ENCODE results near the gene GSTT2B. TPM values are rescaled to one million over a fixed set of nuclear protein-coding genes. Genes with fewer than 3 reads are reported as not detected.

GSTT2B gene
- total and polyA plus RNA-seq, 2 of the 8 experiments (the other 6 are each of a cell fraction or from before 2014, with no cell fraction given), result 6.3 to 13.3 TPM

DNA sequence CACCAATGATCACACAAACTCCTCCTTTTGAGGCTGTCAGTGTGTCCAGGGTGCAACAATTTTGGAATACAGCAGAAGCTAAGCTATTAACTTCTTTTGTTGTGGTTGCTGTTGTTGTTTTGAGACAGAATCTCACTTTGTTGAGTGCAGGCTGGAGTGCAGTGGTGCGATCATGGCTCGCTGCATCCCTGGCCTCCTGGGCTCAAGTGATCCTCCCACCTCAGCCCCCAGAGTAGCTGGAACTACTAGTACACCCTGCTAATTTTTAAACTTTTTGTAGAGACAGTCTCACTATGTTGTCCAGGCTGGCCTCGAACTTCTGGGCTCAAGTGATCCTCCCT lies 22.0 kb downstream of the GSTT2B start:
- no peaks in the 10 kb centered on the region for H3K23me2 ChIP-seq (ENCODE audit: low read depth, low read length)
- no peaks in the 10 kb centered on the region for H3K36me3 ChIP-seq (ENCODE audit: control insufficient read depth in 2 of 4, insufficient read depth in 4 of 4, low read length in 3 of 4)
- no peak overlapping the region for H2BK5ac ChIP-seq (ENCODE audit: low read depth, low read length)
- no peak overlapping the region for H3K14ac ChIP-seq (ENCODE audit: insufficient read length)
- no peak overlapping the region for H2AFZ ChIP-seq (ENCODE audit: low read length)
- 82% methylated on average over 3 of the region's 3 CpGs; no CpG with 5 or more reads in 1 of the 2 experiments for WGBS, 2 experiments (ENCODE audit: extremely low coverage in 1 of 2, insufficient coverage in 1 of 2, insufficient read length in 1 of 2, insufficient replicate concordance in 2 of 2, low coverage in 1 of 2, low lambda C conversion rate in 2 of 2, missing lambda C conversion rate in 1 of 2)
- H3K79me2 ChIP-seq (ENCODE audit: control insufficient read depth in 1 of 2, insufficient read depth in 2 of 2, low read length in 2 of 2), result no peaks in the 10 kb centered on the region
- H3K4me3 ChIP-seq (ENCODE audit: extremely low read depth in 1 of 4, insufficient read depth in 2 of 4, low read depth in 3 of 4, low read length in 4 of 4), result no peak overlapping the region
- no peaks in the 10 kb centered on the region for H3K9me3 ChIP-seq (ENCODE audit: insufficient read depth in 2 of 2, low read depth in 1 of 2, low read length in 1 of 2)
- no peak overlapping the region for H3K4ac ChIP-seq (replicated peaks; ENCODE audit: insufficient read length, low read depth, low read length)
- no peak overlapping the region for H3K23ac ChIP-seq (ENCODE audit: insufficient read length)
- H2BK15ac ChIP-seq (ENCODE audit: low read length), result no peak overlapping the region
- FAIRE-seq, result no peak
- no peak overlapping the region for H2AK5ac ChIP-seq (ENCODE audit: low read depth, low read length)
- DNase-seq (ENCODE audit: low read depth in 1 of 2, low spot score in 2 of 2), result no peak
- H3K27ac ChIP-seq (ENCODE audit: low read depth, low read length), result no peak overlapping the region
- POLR2A ChIA-PET (ENCODE audit: partially characterized antibody), result no interaction called here
- H3K9ac ChIP-seq (replicated peaks in 1 of 4; ENCODE audit: extremely low read depth in 1 of 4, low read depth in 3 of 4, low read length in 3 of 4), result no peak overlapping the region
- H3K56ac ChIP-seq (replicated peaks; ENCODE audit: insufficient read length, low read depth, low read length), result no peak overlapping the region
- no peaks in the 10 kb centered on the region for H4K20me1 ChIP-seq (replicated peaks in 1 of 2; ENCODE audit: control insufficient read depth in 1 of 2, insufficient read depth in 2 of 2, low read length in 2 of 2)
- no peaks in the 10 kb centered on the region for H3K4me1 ChIP-seq (replicated peaks in 1 of 4; ENCODE audit: control insufficient read depth in 3 of 4, insufficient read depth in 4 of 4, low read length in 3 of 4)
- no peak overlapping the region for H3K4me2 ChIP-seq (ENCODE audit: insufficient read depth in 1 of 2, low read depth in 2 of 2, low read length in 2 of 2)
- H4K91ac ChIP-seq (replicated peaks; ENCODE audit: insufficient read length, low read length), result no peak overlapping the region
- no peak overlapping the region for H2BK20ac ChIP-seq (ENCODE audit: low read length)
- no peak overlapping the region for H4K8ac ChIP-seq (ENCODE audit: extremely low read depth, insufficient read depth, low read length)
- no peak overlapping the region for H4K5ac ChIP-seq (ENCODE audit: insufficient read length, low read depth, low read length)
- no peaks in the 10 kb centered on the region for H3K79me1 ChIP-seq (ENCODE audit: low read depth, low read length)
- H2BK120ac ChIP-seq (replicated peaks; ENCODE audit: low read depth, low read length), result no peak overlapping the region
- no peak overlapping the region for H3K18ac ChIP-seq (ENCODE audit: extremely low read depth, low read length)
- H3K27me3 ChIP-seq (replicated peaks in 1 of 4; ENCODE audit: control insufficient read depth in 3 of 4, extremely low read depth in 1 of 4, insufficient read depth in 3 of 4, low read length in 3 of 4), result no peaks in the 10 kb centered on the region
- no peak overlapping the region for H2BK12ac ChIP-seq (ENCODE audit: low read depth, low read length)
- CTCF ChIA-PET (ENCODE audit: partially characterized antibody), result interaction anchor here (1.1 to 1.3 kb wide), 2 partner anchors 9 to 50 kb away, joined by 5 read pairs; no protein-coding TSS in a partner anchor
- TF ChIP-seq BACH1 (IDR thresholded peaks at IDR 0.05; ENCODE audit: low read length) (no peak), RXRA (IDR thresholded peaks at IDR 0.05; ENCODE audit: insufficient read depth, low read depth, low read length) (no peak), CREB1 (IDR thresholded peaks at IDR 0.05) (no peak), SP2 (IDR thresholded peaks at IDR 0.05; ENCODE audit: low read length) (no peak), JUND (IDR thresholded peaks at IDR 0.05; ENCODE audit: low read length) (no peak), SUZ12 (IDR thresholded peaks at IDR 0.05; ENCODE audit: low read length) (no peak)
- TF ChIP-seq, protein P1, sequence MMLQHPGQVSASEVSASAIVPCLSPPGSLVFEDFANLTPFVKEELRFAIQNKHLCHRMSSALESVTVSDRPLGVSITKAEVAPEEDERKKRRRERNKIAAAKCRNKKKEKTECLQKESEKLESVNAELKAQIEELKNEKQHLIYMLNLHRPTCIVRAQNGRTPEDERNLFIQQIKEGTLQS (IDR thresholded peaks at IDR 0.05; ENCODE audit: insufficient read depth, low read depth, low read length), result no peak
- TF ChIP-seq, protein P2, sequence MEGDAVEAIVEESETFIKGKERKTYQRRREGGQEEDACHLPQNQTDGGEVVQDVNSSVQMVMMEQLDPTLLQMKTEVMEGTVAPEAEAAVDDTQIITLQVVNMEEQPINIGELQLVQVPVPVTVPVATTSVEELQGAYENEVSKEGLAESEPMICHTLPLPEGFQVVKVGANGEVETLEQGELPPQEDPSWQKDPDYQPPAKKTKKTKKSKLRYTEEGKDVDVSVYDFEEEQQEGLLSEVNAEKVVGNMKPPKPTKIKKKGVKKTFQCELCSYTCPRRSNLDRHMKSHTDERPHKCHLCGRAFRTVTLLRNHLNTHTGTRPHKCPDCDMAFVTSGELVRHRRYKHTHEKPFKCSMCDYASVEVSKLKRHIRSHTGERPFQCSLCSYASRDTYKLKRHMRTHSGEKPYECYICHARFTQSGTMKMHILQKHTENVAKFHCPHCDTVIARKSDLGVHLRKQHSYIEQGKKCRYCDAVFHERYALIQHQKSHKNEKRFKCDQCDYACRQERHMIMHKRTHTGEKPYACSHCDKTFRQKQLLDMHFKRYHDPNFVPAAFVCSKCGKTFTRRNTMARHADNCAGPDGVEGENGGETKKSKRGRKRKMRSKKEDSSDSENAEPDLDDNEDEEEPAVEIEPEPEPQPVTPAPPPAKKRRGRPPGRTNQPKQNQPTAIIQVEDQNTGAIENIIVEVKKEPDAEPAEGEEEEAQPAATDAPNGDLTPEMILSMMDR (IDR thresholded peaks at IDR 0.05; ENCODE audit: control extremely low read depth in 1 of 3, insufficient read depth in 1 of 3, low read depth in 1 of 3, low read length in 3 of 3), result no peak
- TF ChIP-seq, protein P3, sequence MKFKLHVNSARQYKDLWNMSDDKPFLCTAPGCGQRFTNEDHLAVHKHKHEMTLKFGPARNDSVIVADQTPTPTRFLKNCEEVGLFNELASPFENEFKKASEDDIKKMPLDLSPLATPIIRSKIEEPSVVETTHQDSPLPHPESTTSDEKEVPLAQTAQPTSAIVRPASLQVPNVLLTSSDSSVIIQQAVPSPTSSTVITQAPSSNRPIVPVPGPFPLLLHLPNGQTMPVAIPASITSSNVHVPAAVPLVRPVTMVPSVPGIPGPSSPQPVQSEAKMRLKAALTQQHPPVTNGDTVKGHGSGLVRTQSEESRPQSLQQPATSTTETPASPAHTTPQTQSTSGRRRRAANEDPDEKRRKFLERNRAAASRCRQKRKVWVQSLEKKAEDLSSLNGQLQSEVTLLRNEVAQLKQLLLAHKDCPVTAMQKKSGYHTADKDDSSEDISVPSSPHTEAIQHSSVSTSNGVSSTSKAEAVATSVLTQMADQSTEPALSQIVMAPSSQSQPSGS (IDR thresholded peaks at IDR 0.05; ENCODE audit: low read length), result no peak
- TF ChIP-seq, protein P4, sequence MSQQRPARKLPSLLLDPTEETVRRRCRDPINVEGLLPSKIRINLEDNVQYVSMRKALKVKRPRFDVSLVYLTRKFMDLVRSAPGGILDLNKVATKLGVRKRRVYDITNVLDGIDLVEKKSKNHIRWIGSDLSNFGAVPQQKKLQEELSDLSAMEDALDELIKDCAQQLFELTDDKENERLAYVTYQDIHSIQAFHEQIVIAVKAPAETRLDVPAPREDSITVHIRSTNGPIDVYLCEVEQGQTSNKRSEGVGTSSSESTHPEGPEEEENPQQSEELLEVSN (IDR thresholded peaks at IDR 0.05), result no peak
